Lower leg skin (tissue), 3 donors: ENCODE results near the gene GET3.

Experiments
- POLR2A ChIP-seq, 2 donors: fragments of 450-650 bp; IDR thresholded peaks; one replicate each; pipeline ENCODE4 v1.6.1; 2016 to 2017; ENCODE audit warnings: antibody characterized with exemption in 2 of 2, mild to moderate bottlenecking in 1 of 2, moderate library complexity in 1 of 2
- TF ChIP-seq, protein P1 (sequence below), 3 donors: fragments of 450-650 bp; IDR thresholded peaks; one replicate each; pipeline ENCODE4 v1.5.1; 2016; ENCODE audit warnings: antibody characterized with exemption in 3 of 3, mild to moderate bottlenecking in 3 of 3, moderate library complexity in 2 of 3

DNA sequence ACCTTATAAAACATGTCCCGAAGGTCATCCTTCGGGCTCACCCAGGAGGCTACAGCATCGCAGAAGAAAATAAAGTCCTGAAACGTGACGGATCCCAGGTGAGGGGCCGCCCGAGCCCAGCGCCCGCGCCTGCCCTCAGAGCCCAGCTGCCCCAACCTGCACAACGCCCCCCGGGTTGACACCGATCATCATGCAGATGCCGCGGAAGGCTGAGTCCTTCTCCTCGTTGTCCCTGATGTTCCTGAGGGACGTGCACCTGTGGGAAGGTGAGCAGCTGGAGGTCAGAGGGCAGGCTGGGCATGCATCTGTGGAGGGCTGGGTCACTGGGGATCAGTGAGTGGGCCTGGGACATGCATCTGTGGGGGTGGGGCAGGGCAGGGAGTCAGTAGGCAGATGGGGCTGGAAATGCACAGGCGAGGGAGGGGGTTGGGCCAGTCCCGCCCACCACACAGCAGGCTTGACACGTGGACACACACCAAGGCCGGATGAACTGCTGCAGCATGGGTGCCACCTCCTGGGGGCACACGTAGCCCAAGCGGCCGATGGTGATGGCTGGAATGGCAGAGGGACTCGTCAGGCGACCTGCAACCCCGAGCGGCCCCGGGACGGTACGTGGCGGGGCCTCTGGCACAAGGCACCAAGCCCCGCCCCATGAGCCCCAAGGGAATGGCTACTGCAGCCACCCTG is 35.6 kb upstream of the GET3 start:
- TF ChIP-seq, protein P1, sequence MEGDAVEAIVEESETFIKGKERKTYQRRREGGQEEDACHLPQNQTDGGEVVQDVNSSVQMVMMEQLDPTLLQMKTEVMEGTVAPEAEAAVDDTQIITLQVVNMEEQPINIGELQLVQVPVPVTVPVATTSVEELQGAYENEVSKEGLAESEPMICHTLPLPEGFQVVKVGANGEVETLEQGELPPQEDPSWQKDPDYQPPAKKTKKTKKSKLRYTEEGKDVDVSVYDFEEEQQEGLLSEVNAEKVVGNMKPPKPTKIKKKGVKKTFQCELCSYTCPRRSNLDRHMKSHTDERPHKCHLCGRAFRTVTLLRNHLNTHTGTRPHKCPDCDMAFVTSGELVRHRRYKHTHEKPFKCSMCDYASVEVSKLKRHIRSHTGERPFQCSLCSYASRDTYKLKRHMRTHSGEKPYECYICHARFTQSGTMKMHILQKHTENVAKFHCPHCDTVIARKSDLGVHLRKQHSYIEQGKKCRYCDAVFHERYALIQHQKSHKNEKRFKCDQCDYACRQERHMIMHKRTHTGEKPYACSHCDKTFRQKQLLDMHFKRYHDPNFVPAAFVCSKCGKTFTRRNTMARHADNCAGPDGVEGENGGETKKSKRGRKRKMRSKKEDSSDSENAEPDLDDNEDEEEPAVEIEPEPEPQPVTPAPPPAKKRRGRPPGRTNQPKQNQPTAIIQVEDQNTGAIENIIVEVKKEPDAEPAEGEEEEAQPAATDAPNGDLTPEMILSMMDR (IDR thresholded peaks at IDR 0.05): no peak
- TF ChIP-seq POLR2A (IDR thresholded peaks at IDR 0.05): no peak
